Lower lobe of right lung (tissue), 2 donors: ENCODE results near the gene PTPRE. TPM values are rescaled to one million over a fixed set of nuclear protein-coding genes. Genes with fewer than 3 reads are reported as not detected.

ENCODE experiments used
- ATAC-seq, 2 donors: fragments of 200-7000 bp; cut with Tn5 transposase; one replicate each; pipeline ENCODE4 v1.9.1; 2020 to 2022; ENCODE audit warnings: mild to moderate bottlenecking in 2 of 2, moderate library complexity in 2 of 2
- DNase-seq: peaks from one replicate; pipeline ENCODE4 v3.0.0-alpha.2; 2020
- H3K27ac ChIP-seq: fragments of 200-600 bp; one replicate; pipeline ENCODE4 v1.8.0; 2022
- H3K27me3 ChIP-seq: fragments of 200-600 bp; one replicate; pipeline ENCODE4 v1.8.0; 2022; ENCODE audit warnings: low read depth
- H3K36me3 ChIP-seq: fragments of 200-600 bp; one replicate; pipeline ENCODE4 v1.8.0; 2022; ENCODE audit warnings: mild to moderate bottlenecking
- H3K4me1 ChIP-seq: fragments of 200-600 bp; one replicate; pipeline ENCODE4 v1.8.0; 2022
- H3K4me3 ChIP-seq: fragments of 200-600 bp; one replicate; pipeline ENCODE4 v1.8.0; 2022; ENCODE audit warnings: mild to moderate bottlenecking
- H3K9me3 ChIP-seq: fragments of 200-600 bp; one replicate; pipeline ENCODE4 v1.8.0; 2022
- CTCF ChIP-seq: fragments of 200-600 bp; IDR thresholded peaks from one replicate; pipeline ENCODE4 v1.8.0; 2022; ENCODE audit warnings: antibody characterized with exemption, mild to moderate bottlenecking
- intact Hi-C: fragments of 100-400 bp; cut with DNase I; formaldehyde crosslinking; loops from one replicate; pipeline ENCODE4 v1.11.0; 2022
- total RNA-seq: library from RNA; stranded (reverse); fragmentation: NEBNext Ultra II Directional; extraction: Animal tissue kit (Norgen Biotek cat#: 25700); gene quantifications from one replicate; pipeline ENCODE4 v1.2.1, GENCODE V29; 2021
- donor health status: DM: no; HTN: yes; CAD: no; lungs with severe emphysema.

The PTPRE gene
- total RNA-seq, 1 donor from 2014 or later, result 60.5 TPM

GRCh38 chr10:128024426-128024825, 117.5 kb downstream of the PTPRE start:
- H3K9me3 ChIP-seq, result no peaks in the 10 kb centered on the region
- no peak for ATAC-seq
- no peak overlapping the region for H3K4me3 ChIP-seq

GRCh38 chr10:128025437-128025836, 118.5 kb downstream of the PTPRE start:
- Histone ChIP-seq H3K27me3 (no peaks in the 10 kb centered on the region), H3K27ac (no peak overlapping the region), H3K36me3 (peaks cover 6% of the 10 kb centered on the region), H3K4me3 (no peak overlapping the region), H3K9me3 (no peaks in the 10 kb centered on the region), H3K4me1 (no peaks in the 10 kb centered on the region)
- intact Hi-C loops, result no loop called here
- ATAC-seq (no peak), DNase-seq (no peak)
- TF ChIP-seq CTCF, result no peak

More at GRCh38 chr10:128024426-128024825, 117.5 kb downstream of the PTPRE start:
- no peaks in the 10 kb centered on the region for H3K27me3 ChIP-seq
- intact Hi-C loops, result no loop called here
- no peaks in the 10 kb centered on the region for H3K4me1 ChIP-seq
- DNase-seq, result no peak
- no peak for TF ChIP-seq CTCF
- peaks cover 5% of the 10 kb centered on the region for H3K36me3 ChIP-seq
- no peak overlapping the region for H3K27ac ChIP-seq

GRCh38 chr10:128025951-128026350, 119.0 kb downstream of the PTPRE start:
- TF ChIP-seq CTCF, result no peak
- intact Hi-C loops, result no loop called here

GRCh38 chr10:128026615-128027300, 119.9 kb downstream of the PTPRE start:
- intact Hi-C loops, result no loop called here
- no peak for ATAC-seq
- Histone ChIP-seq H3K4me3 (no peak overlapping the region), H3K36me3 (peaks cover 6% of the 10 kb centered on the region), H3K27ac (no peak overlapping the region), H3K27me3 (no peaks in the 10 kb centered on the region), H3K4me1 (no peaks in the 10 kb centered on the region), H3K9me3 (no peaks in the 10 kb centered on the region)
- no peak for TF ChIP-seq CTCF
- DNase-seq, result no peak

More at GRCh38 chr10:128025951-128026350, 119.0 kb downstream of the PTPRE start:
- H3K36me3 ChIP-seq, result peaks cover 6% of the 10 kb centered on the region
- H3K27ac ChIP-seq, result no peak overlapping the region
- no peak overlapping the region for H3K4me3 ChIP-seq
- H3K27me3 ChIP-seq, result no peaks in the 10 kb centered on the region
- no peaks in the 10 kb centered on the region for H3K9me3 ChIP-seq
- no peak for DNase-seq
- no peaks in the 10 kb centered on the region for H3K4me1 ChIP-seq
- ATAC-seq, result no peak

GRCh38 chr10:128027306-128027705, 120.4 kb downstream of the PTPRE start:
- Histone ChIP-seq H3K9me3 (no peaks in the 10 kb centered on the region), H3K36me3 (peaks cover 6% of the 10 kb centered on the region), H3K27ac (no peak overlapping the region), H3K4me1 (no peaks in the 10 kb centered on the region), H3K4me3 (no peak overlapping the region), H3K27me3 (no peaks in the 10 kb centered on the region)
- DNase-seq (no peak), ATAC-seq (peak in 1 of 2 donors; percentile 33)
- no peak for TF ChIP-seq CTCF
- intact Hi-C loops, result no loop called here
